ENCODE data around the gene CUL1. TPM values are rescaled to one million over a fixed set of nuclear protein-coding genes. Genes with fewer than 3 reads are reported as not detected.
A peak's percentile ranks its signal among the peaks of the same experiment; 100 is the strongest.

Gene CUL1
- total and polyA plus RNA-seq, 9 donors, result 31.9 to 51.3 (median 40.2) TPM

GRCh38 chr7:148721390-148721789 is 22.7 kb downstream of the CUL1 start:
- peaks cover 26% of the 10 kb centered on the region for H3K4me1 ChIP-seq (ENCODE audit: insufficient read depth)

DNA sequence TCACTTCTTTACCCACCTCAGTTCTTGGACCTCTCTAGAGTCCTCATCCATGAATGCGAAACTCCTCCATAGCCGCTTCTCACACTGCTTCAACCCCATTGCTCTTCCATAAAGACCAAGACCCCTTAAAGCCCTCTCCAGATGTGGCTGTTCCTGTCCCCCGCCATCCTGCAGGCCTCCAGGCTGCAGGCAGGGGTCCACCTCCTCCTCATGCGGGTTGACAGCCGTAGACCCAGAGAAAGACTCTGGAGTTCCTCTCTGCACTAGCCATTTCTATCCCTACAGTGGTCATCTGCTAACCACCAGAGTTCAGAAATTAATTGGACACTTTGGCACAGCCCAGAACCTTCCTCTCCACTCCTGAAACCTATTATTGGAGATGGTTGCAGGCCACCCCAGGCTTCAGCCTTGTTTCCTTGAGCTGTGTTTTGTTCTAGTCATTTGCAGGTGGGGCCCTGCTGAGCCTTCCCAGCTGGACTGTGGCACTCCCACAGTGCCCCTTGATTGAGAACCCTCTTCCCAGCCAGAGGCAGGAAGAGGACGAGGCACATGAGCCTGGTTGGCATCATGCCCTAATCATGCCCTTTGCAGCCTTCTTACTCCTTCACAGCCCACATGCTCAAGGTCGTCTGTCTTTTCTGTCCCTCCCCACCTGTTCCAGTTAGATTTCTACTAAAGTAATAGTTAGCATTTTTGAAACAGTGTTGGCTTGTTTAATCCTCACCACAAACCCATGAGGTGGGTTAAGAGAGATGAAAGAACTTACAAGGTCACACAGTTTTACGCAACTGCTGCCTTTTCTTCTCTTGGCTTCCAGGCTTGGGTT is 23.9 kb downstream of the CUL1 start:
- Histone ChIP-seq H3K4me3 (no peak overlapping the region), H3K27ac (no peak overlapping the region), H3K36me3 (no peaks in the 10 kb centered on the region), H3K9me3 (no peaks in the 10 kb centered on the region), H3K4me1 (ENCODE audit: insufficient read depth) (peaks cover 24% of the 10 kb centered on the region), H3K27me3 (no peaks in the 10 kb centered on the region)
- peak in 4 of 5 donors; percentile 30 to 42 (median 41) for DNase-seq
- TF ChIP-seq POLR2A (IDR thresholded peaks at IDR 0.05) (no peak), EP300 (IDR thresholded peaks at IDR 0.05) (no peak), CTCF (IDR thresholded peaks at IDR 0.05) (no peak)
- WGBS, 3 donors, result 70 to 71% (median 71%) methylated on average over 8 of the region's 8 CpGs
- intact Hi-C loops (cut with DNase I), result no loop called here

More at GRCh38 chr7:148721390-148721789, 22.7 kb downstream of the CUL1 start:
- intact Hi-C loops (cut with DNase I), result no loop called here
- H3K4me3 ChIP-seq, result no peak overlapping the region
- no peak overlapping the region for H3K27ac ChIP-seq
- TF ChIP-seq CTCF (IDR thresholded peaks at IDR 0.05) (no peak), EP300 (IDR thresholded peaks at IDR 0.05) (no peak), POLR2A (IDR thresholded peaks at IDR 0.05) (no peak)
- no peaks in the 10 kb centered on the region for H3K36me3 ChIP-seq
- WGBS, 3 donors, result 77 to 90% (median 86%) methylated on average over 3 of the region's 3 CpGs
- DNase-seq, result no peak
- H3K27me3 ChIP-seq, result no peaks in the 10 kb centered on the region
- H3K9me3 ChIP-seq, result no peaks in the 10 kb centered on the region

- Histone ChIP-seq H3K27ac (no peak overlapping the region), H3K4me3 (no peak overlapping the region), H3K36me3 (no peaks in the 10 kb centered on the region), H3K27me3 (no peaks in the 10 kb centered on the region), H3K4me1 (ENCODE audit: insufficient read depth) (peaks cover 24% of the 10 kb centered on the region), H3K9me3 (no peaks in the 10 kb centered on the region)
- no peak for DNase-seq
- intact Hi-C loops (cut with DNase I), result no loop called here
- no peak for TF ChIP-seq EP300 (IDR thresholded peaks at IDR 0.05)
- no peak for TF ChIP-seq POLR2A (IDR thresholded peaks at IDR 0.05)
- TF ChIP-seq CTCF (IDR thresholded peaks at IDR 0.05), result no peak
- whole genome bisulfite sequencing, 3 donors, result 64 to 74% (median 70%) methylated on average over 2 of the region's 2 CpGs
Measured at GRCh38 chr7:148723166-148723559, 24.5 kb downstream of the CUL1 start.

DNA sequence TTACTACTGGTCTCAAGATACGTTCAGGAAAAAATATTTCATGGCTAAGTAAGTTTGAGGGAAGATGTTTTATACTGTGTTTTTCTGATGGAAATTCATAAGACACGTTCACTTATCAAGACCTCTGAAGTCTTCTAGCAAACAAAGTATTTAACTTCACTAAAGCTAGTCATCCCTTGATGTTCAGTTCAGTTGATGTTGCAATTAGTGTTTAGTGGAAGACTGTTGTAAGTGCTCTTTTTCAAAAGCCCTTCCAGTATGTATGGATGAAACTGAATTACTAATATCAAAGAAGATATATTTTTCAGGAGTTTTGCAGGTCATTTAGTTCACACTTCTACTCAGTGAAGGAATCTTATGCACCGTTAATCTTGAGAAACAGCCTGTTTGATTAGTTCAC is 25.1 kb downstream of the CUL1 start:
- Histone ChIP-seq H3K27ac (no peak overlapping the region), H3K9me3 (no peaks in the 10 kb centered on the region), H3K27me3 (no peaks in the 10 kb centered on the region), H3K4me1 (ENCODE audit: insufficient read depth) (peaks cover 24% of the 10 kb centered on the region), H3K36me3 (no peaks in the 10 kb centered on the region), H3K4me3 (no peak overlapping the region)
- 60 to 66% (median 65%) methylated on average over 3 of the region's 3 CpGs for WGBS, 3 donors
- intact Hi-C loops (cut with DNase I), result no loop called here
- TF ChIP-seq CTCF (IDR thresholded peaks at IDR 0.05) (no peak), EP300 (IDR thresholded peaks at IDR 0.05) (no peak), POLR2A (IDR thresholded peaks at IDR 0.05) (no peak)
- DNase-seq, result no peak

Measured in ovary (tissue), 9 donors.